ENCODE results near the gene CAMTA2. TPM values are rescaled to one million over a fixed set of nuclear protein-coding genes. Genes with fewer than 3 reads are reported as not detected.

CAMTA2 gene
- total RNA-seq, 1 experiment from 2014 or later: 9.2 TPM

GRCh38 chr17:4949321-4950074, 38.0 kb downstream of the CAMTA2 start (continued):
- TF ChIP-seq, protein P1, sequence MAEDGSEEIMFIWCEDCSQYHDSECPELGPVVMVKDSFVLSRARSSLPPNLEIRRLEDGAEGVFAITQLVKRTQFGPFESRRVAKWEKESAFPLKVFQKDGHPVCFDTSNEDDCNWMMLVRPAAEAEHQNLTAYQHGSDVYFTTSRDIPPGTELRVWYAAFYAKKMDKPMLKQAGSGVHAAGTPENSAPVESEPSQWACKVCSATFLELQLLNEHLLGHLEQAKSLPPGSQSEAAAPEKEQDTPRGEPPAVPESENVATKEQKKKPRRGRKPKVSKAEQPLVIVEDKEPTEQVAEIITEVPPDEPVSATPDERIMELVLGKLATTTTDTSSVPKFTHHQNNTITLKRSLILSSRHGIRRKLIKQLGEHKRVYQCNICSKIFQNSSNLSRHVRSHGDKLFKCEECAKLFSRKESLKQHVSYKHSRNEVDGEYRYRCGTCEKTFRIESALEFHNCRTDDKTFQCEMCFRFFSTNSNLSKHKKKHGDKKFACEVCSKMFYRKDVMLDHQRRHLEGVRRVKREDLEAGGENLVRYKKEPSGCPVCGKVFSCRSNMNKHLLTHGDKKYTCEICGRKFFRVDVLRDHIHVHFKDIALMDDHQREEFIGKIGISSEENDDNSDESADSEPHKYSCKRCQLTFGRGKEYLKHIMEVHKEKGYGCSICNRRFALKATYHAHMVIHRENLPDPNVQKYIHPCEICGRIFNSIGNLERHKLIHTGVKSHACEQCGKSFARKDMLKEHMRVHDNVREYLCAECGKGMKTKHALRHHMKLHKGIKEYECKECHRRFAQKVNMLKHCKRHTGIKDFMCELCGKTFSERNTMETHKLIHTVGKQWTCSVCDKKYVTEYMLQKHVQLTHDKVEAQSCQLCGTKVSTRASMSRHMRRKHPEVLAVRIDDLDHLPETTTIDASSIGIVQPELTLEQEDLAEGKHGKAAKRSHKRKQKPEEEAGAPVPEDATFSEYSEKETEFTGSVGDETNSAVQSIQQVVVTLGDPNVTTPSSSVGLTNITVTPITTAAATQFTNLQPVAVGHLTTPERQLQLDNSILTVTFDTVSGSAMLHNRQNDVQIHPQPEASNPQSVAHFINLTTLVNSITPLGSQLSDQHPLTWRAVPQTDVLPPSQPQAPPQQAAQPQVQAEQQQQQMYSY (CRISPR knock-in tag; IDR thresholded peaks at IDR 0.05): no peak
- TF ChIP-seq CDX4 (CRISPR knock-in tag; IDR thresholded peaks at IDR 0.05; ENCODE audit: borderline replicate concordance) (no peak), TP53 (CRISPR knock-in tag; IDR thresholded peaks at IDR 0.05) (peak; percentile 27; the same call in 1 of the 2 replicates), SP1 (CRISPR knock-in tag; conservative IDR thresholded peaks at IDR 0.05) (peak; percentile 50), ZNF281 (CRISPR knock-in tag; IDR thresholded peaks at IDR 0.05) (0 out of 2 replicates have a peak, but pooled peaks have one; percentile 60), FOXK1 (CRISPR knock-in tag; IDR thresholded peaks at IDR 0.05) (0 out of 2 replicates have a peak, but pooled peaks have one; percentile 21), ZNF232 (CRISPR knock-in tag; IDR thresholded peaks at IDR 0.05) (no peak), IRF1 (CRISPR knock-in tag; IDR thresholded peaks at IDR 0.05) (0 out of 2 replicates have a peak, but pooled peaks have one; percentile 27), KAT7 (CRISPR knock-in tag; IDR thresholded peaks at IDR 0.05; ENCODE audit: borderline replicate concordance) (0 out of 2 replicates have a peak, but pooled peaks have one; percentile 55)
- TF ChIP-seq, protein P2, sequence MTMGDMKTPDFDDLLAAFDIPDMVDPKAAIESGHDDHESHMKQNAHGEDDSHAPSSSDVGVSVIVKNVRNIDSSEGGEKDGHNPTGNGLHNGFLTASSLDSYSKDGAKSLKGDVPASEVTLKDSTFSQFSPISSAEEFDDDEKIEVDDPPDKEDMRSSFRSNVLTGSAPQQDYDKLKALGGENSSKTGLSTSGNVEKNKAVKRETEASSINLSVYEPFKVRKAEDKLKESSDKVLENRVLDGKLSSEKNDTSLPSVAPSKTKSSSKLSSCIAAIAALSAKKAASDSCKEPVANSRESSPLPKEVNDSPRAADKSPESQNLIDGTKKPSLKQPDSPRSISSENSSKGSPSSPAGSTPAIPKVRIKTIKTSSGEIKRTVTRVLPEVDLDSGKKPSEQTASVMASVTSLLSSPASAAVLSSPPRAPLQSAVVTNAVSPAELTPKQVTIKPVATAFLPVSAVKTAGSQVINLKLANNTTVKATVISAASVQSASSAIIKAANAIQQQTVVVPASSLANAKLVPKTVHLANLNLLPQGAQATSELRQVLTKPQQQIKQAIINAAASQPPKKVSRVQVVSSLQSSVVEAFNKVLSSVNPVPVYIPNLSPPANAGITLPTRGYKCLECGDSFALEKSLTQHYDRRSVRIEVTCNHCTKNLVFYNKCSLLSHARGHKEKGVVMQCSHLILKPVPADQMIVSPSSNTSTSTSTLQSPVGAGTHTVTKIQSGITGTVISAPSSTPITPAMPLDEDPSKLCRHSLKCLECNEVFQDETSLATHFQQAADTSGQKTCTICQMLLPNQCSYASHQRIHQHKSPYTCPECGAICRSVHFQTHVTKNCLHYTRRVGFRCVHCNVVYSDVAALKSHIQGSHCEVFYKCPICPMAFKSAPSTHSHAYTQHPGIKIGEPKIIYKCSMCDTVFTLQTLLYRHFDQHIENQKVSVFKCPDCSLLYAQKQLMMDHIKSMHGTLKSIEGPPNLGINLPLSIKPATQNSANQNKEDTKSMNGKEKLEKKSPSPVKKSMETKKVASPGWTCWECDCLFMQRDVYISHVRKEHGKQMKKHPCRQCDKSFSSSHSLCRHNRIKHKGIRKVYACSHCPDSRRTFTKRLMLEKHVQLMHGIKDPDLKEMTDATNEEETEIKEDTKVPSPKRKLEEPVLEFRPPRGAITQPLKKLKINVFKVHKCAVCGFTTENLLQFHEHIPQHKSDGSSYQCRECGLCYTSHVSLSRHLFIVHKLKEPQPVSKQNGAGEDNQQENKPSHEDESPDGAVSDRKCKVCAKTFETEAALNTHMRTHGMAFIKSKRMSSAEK (CRISPR knock-in tag; IDR thresholded peaks at IDR 0.05; ENCODE audit: borderline replicate concordance): no peak

GRCh38 chr17:4948931-4949320, 38.5 kb downstream of the CAMTA2 start:
- peak overlapping the region; percentile 82; the same call in 1 of the 2 replicates for H3K27ac Mint-ChIP-seq
- peaks cover 47% of the 10 kb centered on the region for H3K4me1 Mint-ChIP-seq
- peaks cover 27% of the 10 kb centered on the region for H3K36me3 Mint-ChIP-seq
- ChIA-PET POLR2A (interaction anchor here (1.0 to 3.5 kb wide), 3 partner anchors 9 to 40 kb away, joined by 6 to 45 read pairs (median 18); partner anchors contain the start of genes RNF167, SLC25A11 and SPAG7), CTCF (interaction anchor here (0.6 to 5.4 kb wide), 4 partner anchors 9 to 40 kb away, joined by 3 to 27 read pairs (median 10); partner anchors contain the start of genes RNF167 and SLC25A11)
- peak overlapping the region; percentile 91 for H3K4me3 Mint-ChIP-seq
- ATAC-seq (peak; percentile 40), DNase-seq (ENCODE audit: low spot score) (peak; percentile 78)
- TF ChIP-seq TEAD1 (CRISPR knock-in tag; IDR thresholded peaks at IDR 0.05): 0 out of 2 replicates have a peak, but pooled peaks have one; percentile 7
- TF ChIP-seq STAT6 (CRISPR knock-in tag; conservative IDR thresholded peaks at IDR 0.05; ENCODE audit: low read depth): no peak
- TF ChIP-seq, protein P3, sequence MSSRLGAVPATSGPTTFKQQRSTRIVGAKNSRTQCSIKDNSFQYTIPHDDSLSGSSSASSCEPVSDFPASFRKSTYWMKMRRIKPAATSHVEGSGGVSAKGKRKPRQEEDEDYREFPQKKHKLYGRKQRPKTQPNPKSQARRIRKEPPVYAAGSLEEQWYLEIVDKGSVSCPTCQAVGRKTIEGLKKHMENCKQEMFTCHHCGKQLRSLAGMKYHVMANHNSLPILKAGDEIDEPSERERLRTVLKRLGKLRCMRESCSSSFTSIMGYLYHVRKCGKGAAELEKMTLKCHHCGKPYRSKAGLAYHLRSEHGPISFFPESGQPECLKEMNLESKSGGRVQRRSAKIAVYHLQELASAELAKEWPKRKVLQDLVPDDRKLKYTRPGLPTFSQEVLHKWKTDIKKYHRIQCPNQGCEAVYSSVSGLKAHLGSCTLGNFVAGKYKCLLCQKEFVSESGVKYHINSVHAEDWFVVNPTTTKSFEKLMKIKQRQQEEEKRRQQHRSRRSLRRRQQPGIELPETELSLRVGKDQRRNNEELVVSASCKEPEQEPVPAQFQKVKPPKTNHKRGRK (CRISPR knock-in tag; IDR thresholded peaks at IDR 0.05; ENCODE audit: borderline replicate concordance): no peak
- no peak for TF ChIP-seq E2F5 (CRISPR knock-in tag; IDR thresholded peaks at IDR 0.05)
- H3K9me3 Mint-ChIP-seq: no peaks in the 10 kb centered on the region
- H3K27me3 Mint-ChIP-seq (ENCODE audit: low read depth): no peaks in the 10 kb centered on the region
